ENCODE results near the gene VWA5B1. TPM values are rescaled to one million over a fixed set of nuclear protein-coding genes. Genes with fewer than 3 reads are reported as not detected.

VWA5B1 gene
- total RNA-seq, 1 experiment from 2014 or later, result not detected

DNA sequence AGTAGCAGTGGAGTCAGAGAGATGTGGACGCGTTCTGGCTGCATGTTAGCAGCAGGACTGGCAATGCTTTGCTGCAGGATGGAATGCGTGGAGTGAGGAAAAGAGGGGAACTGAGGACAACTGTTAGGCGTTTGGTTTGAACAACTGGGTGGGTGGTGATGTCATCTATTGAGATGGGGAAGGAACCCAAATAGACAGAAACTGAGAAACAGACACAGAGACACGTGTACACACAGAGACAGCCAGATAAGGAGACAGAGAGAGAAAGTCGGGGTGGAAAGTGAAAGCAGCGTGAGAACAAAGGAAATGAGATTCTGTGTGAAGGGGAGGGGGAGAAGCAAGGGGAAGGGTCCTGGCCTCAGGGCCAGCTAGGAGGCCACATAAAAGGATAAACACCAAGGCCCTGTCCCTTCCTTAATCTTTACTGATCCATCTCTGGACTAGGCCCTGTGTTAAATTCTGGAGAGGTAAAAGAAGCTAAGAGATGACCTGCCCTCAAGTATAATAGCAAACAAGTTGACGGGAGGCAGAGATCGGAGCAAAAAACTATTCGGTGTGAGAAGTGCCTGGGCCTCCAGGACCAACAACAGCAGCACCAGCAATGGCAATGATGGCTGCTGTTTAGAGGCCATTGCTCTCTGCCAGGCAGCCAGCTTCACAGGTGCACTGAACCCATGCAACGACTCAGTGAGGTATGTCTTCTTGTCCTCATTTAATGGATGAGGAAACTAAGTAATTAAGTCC is 31.6 kb downstream of the VWA5B1 start:
- no peak for DNase-seq (ENCODE audit: low read depth)

- peak; percentile 69 for DNase-seq (ENCODE audit: low read depth)
Observed at GRCh38 chr1:20322825-20323612, 32.3 kb downstream of the VWA5B1 start.

DNA sequence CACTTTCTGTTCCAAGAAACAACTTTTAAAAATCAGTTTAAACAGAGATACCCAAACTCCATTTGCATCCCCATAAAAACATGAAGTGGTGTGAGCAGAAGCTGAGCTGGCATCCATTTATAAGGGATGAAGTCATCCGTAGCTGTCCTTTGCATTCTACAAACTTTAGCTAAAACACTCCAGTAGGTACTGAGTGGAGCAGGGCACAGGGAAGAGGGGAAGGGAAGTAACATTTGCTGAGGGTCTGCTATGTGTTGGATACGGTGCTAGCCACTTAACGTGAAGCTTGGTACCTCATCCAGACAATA is 32.9 kb downstream of the VWA5B1 start:
- DNase-seq (ENCODE audit: low read depth), result no peak

- no peak for DNase-seq (ENCODE audit: low read depth)
Observed at GRCh38 chr1:20324704-20325406, 34.2 kb downstream of the VWA5B1 start.

DNA sequence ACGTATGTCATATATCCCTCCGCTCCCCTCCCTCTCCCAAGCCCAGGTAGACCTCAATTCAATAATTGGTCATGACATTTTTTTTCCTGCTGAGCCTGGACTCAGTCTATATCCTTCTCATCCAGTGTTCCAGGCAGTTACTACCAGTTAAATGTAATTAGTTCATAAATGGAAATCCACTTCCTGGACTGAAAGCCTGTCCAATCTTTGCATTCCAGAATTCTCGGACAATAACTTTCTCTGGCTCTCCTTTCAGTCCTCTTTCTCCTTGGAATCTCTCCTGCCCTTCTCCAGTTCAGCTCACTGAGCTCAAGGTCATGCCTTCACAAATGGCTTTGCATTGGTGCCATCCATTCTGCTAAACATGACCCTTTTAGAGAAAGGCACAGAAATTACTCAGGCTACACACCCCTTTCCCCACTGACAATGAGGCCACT is 34.8 kb downstream of the VWA5B1 start:
- no peak for DNase-seq (ENCODE audit: low read depth)

DNA sequence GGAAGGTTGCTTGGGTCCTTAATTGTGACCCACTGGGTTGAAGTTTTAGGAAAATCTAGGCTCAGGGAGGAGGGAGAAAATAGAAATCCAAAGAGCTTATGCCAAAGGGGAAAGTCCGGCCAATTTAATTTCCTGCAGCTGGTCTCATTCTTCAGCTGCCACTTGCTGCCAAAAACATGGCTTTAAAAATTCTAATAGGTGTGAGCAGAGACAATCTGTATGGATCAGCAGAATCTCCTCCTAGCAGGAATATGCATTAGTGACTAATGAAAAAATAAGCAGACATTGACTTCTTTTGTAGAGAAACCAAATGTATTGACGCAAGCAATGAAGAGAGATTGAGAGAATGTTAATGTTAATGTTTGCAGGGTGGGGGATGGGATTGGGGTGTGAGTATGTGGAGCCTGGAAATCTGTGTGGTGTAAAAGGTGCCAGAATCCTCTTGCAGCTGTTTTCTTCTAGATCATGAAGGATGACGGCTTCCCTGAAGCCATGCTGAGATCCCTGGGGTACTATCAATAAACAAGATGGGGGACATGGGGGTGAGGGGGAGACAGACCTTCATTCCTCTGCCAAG is 35.3 kb downstream of the VWA5B1 start:
- no peak for DNase-seq (ENCODE audit: low read depth)

- no peak for DNase-seq (ENCODE audit: low read depth)
Observed at GRCh38 chr1:20327467-20327866, 36.8 kb downstream of the VWA5B1 start.

GRCh38 chr1:20328201-20328600 is 37.5 kb downstream of the VWA5B1 start:
- DNase-seq (ENCODE audit: low read depth), result no peak

- no peak for DNase-seq (ENCODE audit: low read depth)
Observed at GRCh38 chr1:20329793-20330542, 39.3 kb downstream of the VWA5B1 start.

DNA sequence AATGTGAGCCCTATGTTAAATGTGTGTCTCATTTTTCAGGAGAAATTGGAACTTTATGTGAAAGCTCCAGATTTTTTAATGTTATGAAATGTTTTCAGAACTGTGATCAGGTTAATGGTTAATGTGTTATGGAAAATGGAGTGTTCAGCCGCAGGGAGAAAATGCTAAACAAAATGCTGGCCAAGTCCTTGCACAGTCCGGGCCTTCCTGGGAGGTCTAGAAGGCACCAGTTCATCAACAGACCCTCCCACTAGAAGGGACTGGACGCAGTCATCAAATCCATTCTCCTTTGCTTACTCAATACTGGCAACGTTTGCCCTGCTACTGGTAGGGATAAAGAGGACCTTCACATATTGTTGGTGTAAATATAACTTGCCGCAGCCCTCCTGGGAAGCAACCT is 43.4 kb downstream of the VWA5B1 start:
- no peak for DNase-seq (ENCODE audit: low read depth)

DNA sequence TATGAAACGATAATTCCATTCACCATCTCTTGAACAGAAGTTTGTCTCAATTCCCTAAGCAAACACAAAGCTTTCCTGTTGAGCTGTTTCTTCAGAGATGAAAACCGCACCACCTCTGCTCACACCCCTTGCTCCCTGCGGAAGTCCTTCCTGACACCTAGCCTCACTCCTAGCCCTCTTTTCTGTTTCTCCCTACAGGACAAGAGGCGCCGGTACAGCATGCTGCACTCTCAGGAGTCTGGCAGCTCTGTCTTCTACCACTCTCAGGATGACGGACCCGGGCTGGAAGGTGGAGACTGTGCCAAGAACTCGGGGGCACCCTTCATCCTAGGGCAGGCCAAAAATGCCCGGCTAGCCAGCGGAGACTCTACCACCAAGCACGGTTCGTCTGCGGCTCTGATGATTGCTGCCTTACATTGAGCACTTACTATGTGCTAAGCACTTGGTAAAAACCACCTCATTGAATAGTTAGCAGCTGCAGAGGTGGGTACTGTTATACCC is 45.5 kb downstream of the VWA5B1 start:
- peak; percentile 18 for DNase-seq (ENCODE audit: low read depth)

GRCh38 chr1:20337581-20337980 is 46.9 kb downstream of the VWA5B1 start:
- DNase-seq (ENCODE audit: low read depth), result no peak

GRCh38 chr1:20339811-20340457 is 49.3 kb downstream of the VWA5B1 start:
- no peak for DNase-seq (ENCODE audit: low read depth)

- no peak for DNase-seq (ENCODE audit: low read depth)
Observed at GRCh38 chr1:20342294-20343148, 51.8 kb downstream of the VWA5B1 start.

DNA sequence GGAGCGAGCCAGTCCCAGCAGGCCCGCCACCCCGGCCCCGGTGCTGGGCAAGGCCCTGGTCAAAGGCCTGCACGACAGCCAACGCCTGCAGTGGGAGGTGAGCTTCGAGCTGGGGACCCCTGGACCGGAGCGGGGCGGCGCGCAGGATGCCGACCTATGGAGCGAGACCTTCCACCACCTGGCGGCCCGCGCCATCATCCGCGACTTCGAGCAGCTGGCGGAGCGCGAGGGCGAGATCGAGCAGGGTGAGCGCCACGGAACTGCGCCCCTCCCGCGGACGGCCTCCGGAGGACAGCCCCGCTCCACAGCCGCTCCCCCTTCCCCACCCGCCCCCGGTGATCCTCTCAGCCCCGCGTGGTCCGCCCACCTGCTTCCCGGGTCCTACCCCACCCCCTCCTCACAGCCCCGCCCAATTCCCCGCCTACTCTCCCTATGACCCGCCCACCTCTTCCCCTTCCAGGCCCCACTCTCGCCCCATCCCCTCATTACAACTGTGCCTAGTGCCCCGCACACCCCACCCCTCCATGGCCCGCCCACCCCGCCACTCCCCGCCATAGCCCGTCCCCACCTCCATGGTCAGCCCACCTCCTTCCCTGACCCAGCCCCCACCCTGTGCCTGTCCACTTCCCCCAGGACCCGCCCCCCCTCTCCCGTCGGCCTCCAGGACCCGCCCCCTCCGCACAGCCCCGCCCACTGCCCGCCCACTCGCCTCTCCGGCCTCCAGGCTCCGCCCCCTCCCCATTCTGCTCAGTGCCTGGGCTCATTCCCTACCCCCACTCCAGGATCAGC is 52.7 kb downstream of the VWA5B1 start:
- DNase-seq (ENCODE audit: low read depth), result no peak

DNA sequence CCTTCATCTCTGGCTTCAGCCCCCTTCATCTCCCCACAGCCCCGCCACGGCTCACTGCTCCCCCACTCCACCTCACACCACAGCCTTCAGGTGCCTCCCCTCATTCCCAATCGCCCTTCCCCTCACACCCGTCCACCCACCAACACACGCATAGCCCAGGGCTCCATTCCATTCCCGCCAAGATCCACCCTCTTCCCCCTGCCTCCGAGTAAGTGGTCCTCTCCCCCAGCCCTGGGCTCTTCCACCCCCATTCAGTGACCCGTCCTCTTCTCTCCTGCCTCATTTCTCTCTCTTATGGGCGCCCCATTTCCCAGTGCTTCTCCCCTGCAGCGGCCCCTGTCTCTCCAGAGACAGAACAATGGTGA is 53.2 kb downstream of the VWA5B1 start:
- no peak for DNase-seq (ENCODE audit: low read depth)

DNA sequence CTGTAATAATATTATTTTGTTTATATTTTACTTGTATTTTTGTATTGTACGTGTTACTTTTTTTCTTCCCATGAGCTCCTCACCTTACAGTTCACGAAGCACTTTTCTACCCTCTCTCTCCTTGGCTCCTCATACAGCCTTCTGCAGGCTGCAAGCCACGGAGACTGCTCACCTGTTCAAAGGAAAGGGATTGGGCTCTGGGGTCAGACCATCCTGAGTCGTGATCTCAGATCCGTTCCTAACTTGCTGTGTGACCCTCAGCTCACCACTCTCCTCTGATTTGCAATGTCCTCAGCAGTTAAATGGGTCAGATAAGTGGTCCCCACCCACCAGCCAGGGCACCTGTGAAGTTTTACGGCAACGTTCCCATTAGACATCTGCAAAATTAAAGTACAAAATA is 54.1 kb downstream of the VWA5B1 start:
- DNase-seq (ENCODE audit: low read depth), result no peak

DNA sequence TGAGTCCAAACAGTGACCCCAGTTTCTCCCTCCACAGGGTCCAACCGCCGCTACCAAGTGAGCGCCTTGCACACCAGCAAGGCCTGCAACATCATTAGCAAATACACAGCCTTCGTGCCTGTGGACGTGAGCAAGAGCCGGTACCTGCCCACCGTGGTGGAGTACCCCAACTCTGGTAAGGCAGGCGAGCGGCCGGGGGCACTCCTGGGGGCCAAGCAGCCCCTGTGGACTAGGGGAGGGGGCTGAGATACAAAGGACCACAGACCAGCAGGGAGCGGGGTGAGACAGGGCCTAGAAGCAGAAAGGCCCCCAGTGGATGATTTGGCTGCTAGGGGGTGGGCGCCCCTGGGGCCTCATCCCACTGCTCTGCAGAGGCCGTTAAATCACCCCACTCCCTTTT is 54.7 kb downstream of the VWA5B1 start:
- no peak for DNase-seq (ENCODE audit: low read depth)

GRCh38 chr1:20346433-20346832 is 55.8 kb downstream of the VWA5B1 start:
- no peak for DNase-seq (ENCODE audit: low read depth)
